Measurements from ENCODE around the gene TANGO6.
"Not testable (repeated sequence)": the region's sequence is repeated elsewhere in the genome, so short reads cannot be mapped to it uniquely, and the experiment has no call there.

The TANGO6 gene

DNA sequence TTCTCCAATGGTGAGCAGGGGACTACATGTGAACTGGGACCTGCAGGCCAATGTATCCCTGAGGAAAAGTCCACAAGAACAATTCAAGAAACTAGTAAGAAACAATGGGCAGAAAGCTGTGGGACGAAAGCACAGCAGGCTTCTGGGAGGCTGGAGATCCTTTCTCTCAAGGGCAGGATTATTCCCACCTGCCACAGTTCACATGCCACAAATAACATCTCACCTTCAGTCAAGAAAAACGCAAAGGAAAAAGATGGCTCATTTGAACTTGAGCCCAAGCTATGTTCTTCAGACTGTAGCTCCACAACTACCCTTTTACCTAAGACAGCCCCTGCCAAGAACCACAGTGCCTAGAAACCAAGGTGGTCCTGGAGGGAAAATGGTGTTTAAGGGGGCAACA is 275.1 kb downstream of the TANGO6 start:
- no peak overlapping the region for H3K4me3 ChIP-seq (ENCODE audit: low read depth, low read length)
- in situ Hi-C loops (cut with HindIII; ENCODE audit: low sequenced_read_pairs) = no loop called here
- TF ChIP-seq, protein P1, sequence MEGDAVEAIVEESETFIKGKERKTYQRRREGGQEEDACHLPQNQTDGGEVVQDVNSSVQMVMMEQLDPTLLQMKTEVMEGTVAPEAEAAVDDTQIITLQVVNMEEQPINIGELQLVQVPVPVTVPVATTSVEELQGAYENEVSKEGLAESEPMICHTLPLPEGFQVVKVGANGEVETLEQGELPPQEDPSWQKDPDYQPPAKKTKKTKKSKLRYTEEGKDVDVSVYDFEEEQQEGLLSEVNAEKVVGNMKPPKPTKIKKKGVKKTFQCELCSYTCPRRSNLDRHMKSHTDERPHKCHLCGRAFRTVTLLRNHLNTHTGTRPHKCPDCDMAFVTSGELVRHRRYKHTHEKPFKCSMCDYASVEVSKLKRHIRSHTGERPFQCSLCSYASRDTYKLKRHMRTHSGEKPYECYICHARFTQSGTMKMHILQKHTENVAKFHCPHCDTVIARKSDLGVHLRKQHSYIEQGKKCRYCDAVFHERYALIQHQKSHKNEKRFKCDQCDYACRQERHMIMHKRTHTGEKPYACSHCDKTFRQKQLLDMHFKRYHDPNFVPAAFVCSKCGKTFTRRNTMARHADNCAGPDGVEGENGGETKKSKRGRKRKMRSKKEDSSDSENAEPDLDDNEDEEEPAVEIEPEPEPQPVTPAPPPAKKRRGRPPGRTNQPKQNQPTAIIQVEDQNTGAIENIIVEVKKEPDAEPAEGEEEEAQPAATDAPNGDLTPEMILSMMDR (IDR thresholded peaks at IDR 0.05; ENCODE audit: low read depth, low read length) = no peak
- no peak for DNase-seq (ENCODE audit: low read depth, low spot score)

DNA sequence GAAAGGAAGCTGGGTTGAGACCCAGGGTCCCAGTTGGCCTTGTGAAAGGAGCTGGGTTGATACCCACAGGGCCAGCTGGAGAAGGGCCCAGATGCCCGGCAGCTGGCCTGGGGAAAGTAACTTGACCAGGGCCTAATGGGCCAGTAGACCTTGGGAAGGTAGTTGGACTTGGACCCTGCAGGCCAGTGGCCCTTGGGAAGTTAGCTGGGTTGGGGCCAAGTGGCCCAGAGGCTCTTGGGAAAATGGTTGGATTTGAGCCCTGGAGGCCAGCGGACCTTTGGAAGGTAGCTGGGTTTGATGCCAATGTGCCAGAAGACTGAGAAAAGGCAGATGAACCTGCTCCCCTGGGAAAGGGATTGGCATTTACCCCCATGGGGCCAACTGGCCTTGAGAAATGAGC is 275.7 kb downstream of the TANGO6 start:
- no peak overlapping the region for H3K4me3 ChIP-seq (ENCODE audit: low read depth, low read length)
- TF ChIP-seq, protein P1 (IDR thresholded peaks at IDR 0.05; ENCODE audit: low read depth, low read length) = no peak
- in situ Hi-C loops (cut with HindIII; ENCODE audit: low sequenced_read_pairs) = no loop called here
- DNase-seq (ENCODE audit: low read depth, low spot score) = no peak

- TF ChIP-seq, protein P1 (IDR thresholded peaks at IDR 0.05; ENCODE audit: low read depth, low read length) = no peak
- H3K4me3 ChIP-seq (ENCODE audit: low read depth, low read length) = no peak overlapping the region
- in situ Hi-C loops (cut with HindIII; ENCODE audit: low sequenced_read_pairs) = no loop called here
- no peak for DNase-seq (ENCODE audit: low read depth, low spot score)
Observed at GRCh38 chr16:69119536-69119935, 276.2 kb downstream of the TANGO6 start.

GRCh38 chr16:69120096-69120664 is 276.8 kb downstream of the TANGO6 start:
- in situ Hi-C loops (cut with HindIII; ENCODE audit: low sequenced_read_pairs) = no loop called here
- TF ChIP-seq, protein P1 (IDR thresholded peaks at IDR 0.05; ENCODE audit: low read depth, low read length) = no peak
- no peak overlapping the region for H3K4me3 ChIP-seq (ENCODE audit: low read depth, low read length)
- DNase-seq (ENCODE audit: low read depth, low spot score) = no peak

DNA sequence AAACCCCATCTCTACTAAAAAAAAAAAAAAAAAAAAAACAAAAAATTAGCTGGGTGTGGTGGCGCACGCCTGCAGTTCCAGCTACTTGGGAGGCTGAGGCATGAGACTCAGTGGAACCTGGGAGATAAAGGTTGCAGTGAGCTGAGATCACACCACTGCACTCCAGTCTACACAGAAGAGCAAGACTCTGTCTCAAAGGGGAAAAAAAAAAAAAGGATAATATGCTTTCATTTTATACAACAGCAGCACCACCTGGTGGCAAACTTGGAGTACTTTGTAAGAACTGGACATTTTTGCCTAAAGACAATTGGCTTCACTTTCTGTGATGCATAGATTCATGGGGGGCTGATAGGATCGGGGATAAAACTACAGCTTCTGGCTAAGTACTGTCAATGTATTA is 280.6 kb downstream of the TANGO6 start:
- in situ Hi-C loops (cut with HindIII; ENCODE audit: low sequenced_read_pairs) = no loop called here
- TF ChIP-seq, protein P1 (IDR thresholded peaks at IDR 0.05; ENCODE audit: low read depth, low read length) = peak; percentile 63
- no peak overlapping the region for H3K4me3 ChIP-seq (ENCODE audit: low read depth, low read length)
- peak; percentile 74 for DNase-seq (ENCODE audit: low read depth, low spot score)

DNA sequence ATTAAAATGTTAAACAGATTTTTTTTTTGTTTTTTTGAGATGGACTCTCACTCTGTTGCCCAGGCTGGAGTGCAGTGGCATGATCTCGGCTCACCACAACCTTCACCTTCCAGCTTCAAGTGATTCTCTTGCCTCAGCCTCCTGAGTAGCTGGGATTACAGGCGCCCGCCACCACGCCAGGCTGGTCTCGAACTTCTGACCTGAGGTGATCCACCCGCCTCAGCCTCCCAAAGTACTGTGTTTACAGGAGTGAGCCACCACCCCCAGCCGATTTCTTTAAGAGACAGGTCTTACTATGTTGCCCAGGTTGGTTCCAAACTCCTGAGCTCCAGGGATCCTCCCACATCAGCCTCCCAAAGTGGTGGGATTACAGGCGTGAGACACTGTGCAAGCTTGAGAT is 281.1 kb downstream of the TANGO6 start:
- DNase-seq (ENCODE audit: low read depth, low spot score); in situ Hi-C loops (cut with HindIII; ENCODE audit: low sequenced_read_pairs); H3K4me3 ChIP-seq (ENCODE audit: low read depth, low read length): not testable (repeated sequence)

GRCh38 chr16:69124961-69125360 is 281.6 kb downstream of the TANGO6 start:
- in situ Hi-C loops (cut with HindIII; ENCODE audit: low sequenced_read_pairs) = not testable (repeated sequence)

DNA sequence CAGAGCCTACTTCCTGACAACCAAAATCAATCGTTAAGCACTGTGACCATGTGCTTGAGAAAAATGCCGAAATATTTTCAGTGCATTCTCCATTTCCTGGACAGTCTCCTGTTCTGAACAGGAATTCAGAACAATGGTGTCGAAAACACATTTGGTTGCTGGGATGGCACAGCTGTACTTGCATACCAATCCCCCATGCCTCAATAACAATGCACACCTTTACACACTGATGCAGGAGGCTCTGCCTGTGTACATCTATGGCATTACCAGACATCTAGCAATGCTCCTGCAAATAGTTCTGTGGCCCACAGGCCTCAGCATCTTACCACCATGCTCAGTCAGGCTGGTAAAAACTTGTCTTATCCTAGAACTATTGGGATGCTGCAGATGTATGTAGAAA is 282.9 kb downstream of the TANGO6 start:
- in situ Hi-C loops (cut with HindIII; ENCODE audit: low sequenced_read_pairs) = no loop called here
- TF ChIP-seq, protein P1 (IDR thresholded peaks at IDR 0.05; ENCODE audit: low read depth, low read length) = no peak
- H3K4me3 ChIP-seq (ENCODE audit: low read depth, low read length) = no peak overlapping the region
- no peak for DNase-seq (ENCODE audit: low read depth, low spot score)

More at GRCh38 chr16:69124961-69125360, 281.6 kb downstream of the TANGO6 start:
- DNase-seq (ENCODE audit: low read depth, low spot score); H3K4me3 ChIP-seq (ENCODE audit: low read depth, low read length): not testable (repeated sequence)

GRCh38 chr16:69126801-69127200 is 283.5 kb downstream of the TANGO6 start:
- in situ Hi-C loops (cut with HindIII; ENCODE audit: low sequenced_read_pairs); H3K4me3 ChIP-seq (ENCODE audit: low read depth, low read length); DNase-seq (ENCODE audit: low read depth, low spot score): not testable (repeated sequence)

All from astrocyte of the spinal cord (primary cell).